IPS-15b (cell line): ENCODE measurements around the gene ARL4D.

ENCODE experiments used
- H3K27me3 ChIP-seq: one replicate; pipeline ENCODE4 v1.6.1; 2013; ENCODE audit warnings: low read length; ENCODE audit not compliant: control insufficient read depth, insufficient read depth
- H3K36me3 ChIP-seq: one replicate; pipeline ENCODE4 v1.6.1; 2013; ENCODE audit warnings: low read length; ENCODE audit not compliant: control insufficient read depth, insufficient read depth
- H3K4me1 ChIP-seq: one replicate; pipeline ENCODE4 v1.6.1; 2013; ENCODE audit warnings: mild to moderate bottlenecking, low read length; ENCODE audit not compliant: control insufficient read depth, insufficient read depth
- H3K4me3 ChIP-seq: one replicate; pipeline ENCODE4 v1.5.1; 2013; ENCODE audit warnings: low read depth, low read length
- H3K9ac ChIP-seq: one replicate; pipeline ENCODE4 v1.6.1; 2013; ENCODE audit warnings: low read depth, mild to moderate bottlenecking, low read length
- H3K9me3 ChIP-seq: one replicate; pipeline ENCODE4 v1.6.1; 2013; ENCODE audit warnings: mild to moderate bottlenecking, low read length; ENCODE audit not compliant: control insufficient read depth, insufficient read depth

ARL4D gene

DNA sequence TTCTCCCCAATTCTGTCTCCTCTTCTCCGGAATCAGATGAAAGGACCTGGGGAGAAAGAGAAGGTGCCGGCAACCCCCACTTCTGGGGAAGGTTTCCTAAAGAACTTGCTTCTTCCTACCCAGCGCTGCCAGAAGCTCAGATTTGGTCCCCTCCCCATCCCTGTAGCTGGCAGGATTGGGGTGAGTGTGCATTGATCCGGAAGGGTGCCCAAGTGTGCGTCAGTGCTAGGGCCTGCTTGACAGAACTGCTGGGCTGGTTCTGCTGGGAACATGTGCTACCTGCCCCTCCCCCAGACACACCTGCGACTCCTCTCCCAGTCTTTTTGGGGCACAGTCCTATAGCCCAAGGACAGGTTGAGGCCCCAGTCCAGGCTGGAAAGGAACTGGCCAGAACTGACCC is 3.3 kb downstream of the ARL4D start:
- H3K27me3 ChIP-seq = no peaks in the 10 kb centered on the region
- H3K36me3 ChIP-seq = peaks cover 5% of the 10 kb centered on the region
- H3K9me3 ChIP-seq = no peaks in the 10 kb centered on the region
- no peaks in the 10 kb centered on the region for H3K4me1 ChIP-seq
- H3K9ac ChIP-seq = no peak overlapping the region
- H3K4me3 ChIP-seq = no peak overlapping the region

DNA sequence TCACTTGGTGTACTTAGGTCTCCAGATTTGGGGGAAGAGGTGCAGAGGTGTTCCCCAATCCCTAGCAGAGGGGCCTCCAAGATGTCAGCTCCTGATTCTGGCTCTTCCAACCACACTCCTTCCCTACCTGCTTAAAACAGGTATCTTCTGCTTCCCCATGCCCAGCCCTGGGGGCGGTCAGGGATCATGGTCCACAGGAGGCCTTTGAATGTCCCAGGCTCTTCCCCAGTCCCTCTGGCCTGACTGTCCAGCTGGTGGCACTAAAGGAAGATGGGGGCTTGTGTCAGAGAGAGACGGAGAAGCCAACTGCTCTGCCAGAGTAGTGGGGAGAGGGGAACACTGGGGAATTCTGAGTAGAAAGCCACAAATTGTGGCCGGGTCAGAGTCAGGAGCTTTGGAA is 3.8 kb downstream of the ARL4D start:
- H3K36me3 ChIP-seq = peaks cover 5% of the 10 kb centered on the region
- no peaks in the 10 kb centered on the region for H3K27me3 ChIP-seq
- H3K9ac ChIP-seq = no peak overlapping the region
- H3K4me1 ChIP-seq = peaks cover 3% of the 10 kb centered on the region
- H3K9me3 ChIP-seq = no peaks in the 10 kb centered on the region
- H3K4me3 ChIP-seq = no peak overlapping the region

DNA sequence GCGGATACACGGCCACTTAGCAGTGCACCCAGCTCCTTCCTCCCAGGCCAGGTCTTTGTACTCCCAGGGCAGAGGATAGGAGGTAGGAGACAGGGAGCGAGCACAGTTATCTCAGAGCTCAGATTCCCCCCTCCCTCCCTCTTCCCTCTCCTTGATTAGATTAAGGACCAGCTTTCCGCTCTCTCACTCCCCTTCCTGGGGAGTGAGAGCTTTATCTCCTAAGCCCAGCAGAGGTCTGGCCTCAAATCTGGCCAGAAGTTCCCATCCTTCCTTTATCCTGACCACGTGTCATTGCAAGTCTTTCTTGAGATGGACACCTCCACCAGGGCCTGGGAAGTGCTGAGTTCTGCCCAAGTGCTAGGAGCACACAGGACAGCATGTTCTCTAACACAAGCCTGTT is 5.1 kb downstream of the ARL4D start:
- peaks cover 5% of the 10 kb centered on the region for H3K36me3 ChIP-seq
- no peak overlapping the region for H3K4me3 ChIP-seq
- no peaks in the 10 kb centered on the region for H3K27me3 ChIP-seq
- H3K9ac ChIP-seq = no peak overlapping the region
- no peaks in the 10 kb centered on the region for H3K9me3 ChIP-seq
- peaks cover 3% of the 10 kb centered on the region for H3K4me1 ChIP-seq

DNA sequence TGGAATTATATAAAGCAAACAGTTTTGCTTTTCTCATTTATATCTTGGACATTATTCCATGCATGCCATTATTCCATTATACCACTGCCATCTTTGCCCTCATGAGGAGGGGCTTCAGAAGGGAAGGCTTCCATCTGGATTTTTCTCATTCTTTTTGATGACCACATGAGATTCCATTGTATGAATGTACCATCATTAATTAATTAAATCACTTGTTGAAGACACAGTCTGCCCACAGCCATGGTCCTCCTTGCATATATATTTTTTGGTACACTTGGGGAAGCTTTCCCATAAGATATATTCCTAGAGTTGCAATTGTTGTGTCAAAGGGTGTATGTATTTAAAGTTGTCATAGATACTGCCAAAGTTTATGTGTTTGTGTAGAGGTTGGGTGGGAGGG is 7.1 kb downstream of the ARL4D start:
- Histone ChIP-seq H3K9ac (no peak overlapping the region), H3K36me3 (no peaks in the 10 kb centered on the region), H3K27me3 (no peaks in the 10 kb centered on the region), H3K4me1 (peaks cover 3% of the 10 kb centered on the region), H3K9me3 (no peaks in the 10 kb centered on the region), H3K4me3 (no peak overlapping the region)

DNA sequence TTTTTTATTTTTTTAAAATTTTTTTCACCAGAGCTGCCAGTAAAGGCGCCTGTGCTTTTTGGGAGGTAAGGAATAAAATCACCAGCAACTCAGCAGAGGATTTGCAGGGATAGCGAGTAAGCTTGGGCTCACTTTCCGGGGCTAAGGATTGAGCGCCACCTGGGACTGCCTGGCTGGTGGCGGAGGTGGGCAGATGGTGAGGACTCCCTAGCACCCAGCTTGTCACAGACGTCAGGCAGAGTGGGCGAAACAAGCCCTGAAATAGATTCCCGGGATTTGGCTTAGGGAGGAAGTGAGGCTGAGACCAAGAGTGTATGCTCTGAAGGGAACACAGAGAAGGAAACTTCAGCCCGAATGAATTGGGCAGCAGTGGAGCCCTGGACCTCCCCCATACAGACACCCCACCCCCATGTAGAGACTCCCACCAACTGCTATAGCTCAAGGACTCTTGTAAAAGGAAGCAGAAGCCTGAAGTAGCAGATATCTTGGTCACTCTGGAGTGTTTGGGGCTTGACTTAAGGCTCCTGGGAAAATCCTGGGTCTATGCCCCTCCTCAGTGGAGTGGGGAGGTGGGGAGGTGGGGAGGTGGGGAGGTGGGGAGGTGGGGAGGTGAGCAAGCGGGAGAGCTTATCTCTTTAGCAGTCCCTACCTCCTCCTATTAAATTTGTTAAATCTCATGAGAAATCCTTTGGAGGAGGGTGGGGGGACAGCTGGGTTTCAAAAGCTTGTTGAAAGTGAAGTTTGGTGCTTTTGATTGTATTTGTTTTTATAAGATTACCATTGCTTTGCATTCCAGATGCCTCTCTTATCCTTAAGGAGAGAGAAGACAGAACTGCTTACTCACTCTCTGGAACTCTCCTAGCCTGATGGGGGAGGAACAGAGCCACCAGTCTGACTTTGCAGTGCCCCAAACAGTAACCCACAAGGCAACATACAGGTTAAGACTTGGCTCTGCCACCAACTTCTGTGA is 8.2 kb downstream of the ARL4D start:
- Histone ChIP-seq H3K4me3 (no peak overlapping the region), H3K9ac (no peak overlapping the region), H3K36me3 (no peaks in the 10 kb centered on the region), H3K4me1 (peaks cover 5% of the 10 kb centered on the region), H3K9me3 (no peaks in the 10 kb centered on the region), H3K27me3 (no peaks in the 10 kb centered on the region)

DNA sequence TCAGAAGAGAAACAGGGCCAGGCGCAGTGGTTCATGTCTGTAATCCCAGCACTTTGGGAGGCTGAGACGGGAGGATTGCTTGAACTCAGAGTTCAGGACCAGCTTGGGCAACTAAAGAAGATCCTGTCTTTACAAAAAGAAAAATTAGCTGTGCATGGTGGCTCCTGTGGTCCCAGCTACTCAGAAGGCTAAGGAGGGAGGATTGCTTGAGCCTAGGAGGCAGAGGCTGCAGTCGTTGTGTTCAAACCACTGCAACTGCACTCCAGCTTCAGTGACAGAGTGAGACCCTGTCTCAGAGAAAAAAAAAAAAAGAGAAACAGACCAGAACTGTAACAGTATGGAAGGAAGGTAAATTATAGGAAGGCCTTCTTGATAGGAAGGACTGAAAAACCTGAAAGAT is 10.3 kb downstream of the ARL4D start:
- H3K27me3 ChIP-seq = no peaks in the 10 kb centered on the region
- no peaks in the 10 kb centered on the region for H3K36me3 ChIP-seq
- H3K4me3 ChIP-seq = no peak overlapping the region
- no peak overlapping the region for H3K9ac ChIP-seq
- no peaks in the 10 kb centered on the region for H3K9me3 ChIP-seq
- H3K4me1 ChIP-seq = peaks cover 6% of the 10 kb centered on the region

DNA sequence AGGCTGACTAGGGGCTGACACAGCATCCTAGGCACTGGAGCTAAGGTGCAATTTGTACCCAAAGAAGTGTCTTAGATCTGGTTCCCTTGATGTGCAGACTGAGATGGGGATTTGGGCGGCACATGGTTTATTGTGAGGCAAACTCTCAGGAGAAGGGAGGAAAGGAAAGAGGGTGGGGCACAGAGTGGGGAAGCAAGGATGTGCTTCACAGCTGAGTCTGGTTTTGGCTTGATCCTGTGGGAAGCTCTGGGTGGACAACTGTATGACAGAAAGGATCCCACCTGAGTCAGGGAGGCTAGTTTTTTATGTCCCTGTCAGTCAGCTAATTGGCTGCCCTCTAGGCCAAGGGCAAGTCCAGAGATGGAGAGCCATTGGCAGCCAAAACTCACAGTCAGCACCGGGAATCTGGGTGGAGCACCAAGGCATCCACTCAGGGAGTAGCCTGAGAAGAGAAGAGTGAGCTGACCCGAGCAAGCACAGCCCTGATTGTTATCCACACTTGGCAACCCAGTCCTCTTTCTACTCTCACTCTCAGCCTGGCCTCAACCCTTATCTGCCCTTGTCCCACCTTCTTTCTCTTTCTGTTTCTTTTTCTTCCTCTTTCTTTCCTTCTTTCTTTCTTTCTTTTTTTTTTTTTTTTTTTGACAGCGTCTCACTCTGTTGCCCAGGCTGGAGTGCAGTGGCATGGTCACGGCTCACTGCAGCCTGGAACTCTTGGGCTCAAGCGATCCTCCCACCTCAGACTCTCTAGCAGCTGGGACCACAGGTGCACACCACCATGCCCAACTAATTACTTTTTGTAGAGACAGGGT is 12.0 kb downstream of the ARL4D start:
- Histone ChIP-seq H3K36me3 (no peaks in the 10 kb centered on the region), H3K27me3 (no peaks in the 10 kb centered on the region), H3K9ac (no peak overlapping the region), H3K4me3 (no peak overlapping the region), H3K9me3 (no peaks in the 10 kb centered on the region), H3K4me1 (peaks cover 6% of the 10 kb centered on the region)

DNA sequence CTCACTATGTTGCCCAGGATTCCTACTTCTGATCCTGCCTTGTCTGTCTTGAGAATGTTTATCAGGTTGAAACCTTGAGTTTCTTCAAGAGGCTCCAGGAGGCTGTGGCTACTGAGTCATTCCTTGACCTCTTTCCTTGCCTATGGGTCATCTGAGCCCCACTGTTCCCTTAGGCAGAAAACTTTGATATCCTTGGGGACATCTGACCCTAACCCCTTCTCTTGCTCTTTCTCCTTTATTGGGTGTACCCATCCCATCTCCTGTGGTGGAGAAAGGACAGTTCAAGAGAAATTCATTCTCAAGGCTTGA is 12.5 kb downstream of the ARL4D start:
- Histone ChIP-seq H3K9ac (no peak overlapping the region), H3K27me3 (no peaks in the 10 kb centered on the region), H3K9me3 (no peaks in the 10 kb centered on the region), H3K4me3 (no peak overlapping the region), H3K36me3 (no peaks in the 10 kb centered on the region), H3K4me1 (peaks cover 6% of the 10 kb centered on the region)

DNA sequence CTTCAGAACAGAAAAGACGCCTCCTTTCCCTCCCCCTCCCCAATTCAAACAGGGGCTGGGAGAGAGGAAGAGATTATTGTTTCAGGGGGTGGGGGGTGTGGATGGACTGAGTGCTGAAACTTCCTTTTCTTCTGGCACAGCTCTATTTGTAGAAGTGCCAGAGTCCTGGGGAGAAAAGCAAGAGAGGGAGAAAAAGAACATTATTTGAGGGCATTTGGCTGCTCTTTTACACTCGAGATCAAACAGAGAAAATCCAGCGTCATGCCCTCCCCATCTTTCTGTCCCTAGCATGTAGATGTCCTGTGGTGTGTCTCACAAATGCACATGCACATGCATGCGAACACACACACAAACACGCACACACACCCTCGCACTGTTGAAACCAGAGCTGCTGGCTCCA is 13.0 kb downstream of the ARL4D start:
- peaks cover 6% of the 10 kb centered on the region for H3K4me1 ChIP-seq
- H3K9ac ChIP-seq = no peak overlapping the region
- H3K9me3 ChIP-seq = no peaks in the 10 kb centered on the region
- H3K4me3 ChIP-seq = no peak overlapping the region
- no peaks in the 10 kb centered on the region for H3K27me3 ChIP-seq
- no peaks in the 10 kb centered on the region for H3K36me3 ChIP-seq

DNA sequence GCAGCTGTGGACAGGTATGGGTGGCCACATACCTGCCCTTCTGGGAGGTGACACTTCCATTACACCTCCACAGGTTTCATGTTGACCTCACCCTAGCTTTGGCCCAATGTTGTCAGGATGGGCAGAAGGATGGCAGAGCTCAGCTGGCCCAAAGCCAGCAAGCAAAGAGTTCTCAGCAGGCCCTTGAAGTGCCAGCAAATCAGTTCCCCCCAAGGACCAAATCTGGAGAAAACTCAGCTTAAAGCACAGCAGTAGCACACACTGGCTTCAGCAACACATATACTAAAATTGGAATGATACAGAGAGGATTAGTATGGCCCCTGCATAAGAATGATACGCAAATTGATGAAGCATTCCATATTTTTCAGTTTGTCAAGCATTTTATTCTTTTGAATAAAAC is 13.4 kb downstream of the ARL4D start:
- H3K9ac ChIP-seq = no peak overlapping the region
- H3K9me3 ChIP-seq = no peaks in the 10 kb centered on the region
- no peak overlapping the region for H3K4me3 ChIP-seq
- no peaks in the 10 kb centered on the region for H3K27me3 ChIP-seq
- peaks cover 6% of the 10 kb centered on the region for H3K4me1 ChIP-seq
- no peaks in the 10 kb centered on the region for H3K36me3 ChIP-seq

DNA sequence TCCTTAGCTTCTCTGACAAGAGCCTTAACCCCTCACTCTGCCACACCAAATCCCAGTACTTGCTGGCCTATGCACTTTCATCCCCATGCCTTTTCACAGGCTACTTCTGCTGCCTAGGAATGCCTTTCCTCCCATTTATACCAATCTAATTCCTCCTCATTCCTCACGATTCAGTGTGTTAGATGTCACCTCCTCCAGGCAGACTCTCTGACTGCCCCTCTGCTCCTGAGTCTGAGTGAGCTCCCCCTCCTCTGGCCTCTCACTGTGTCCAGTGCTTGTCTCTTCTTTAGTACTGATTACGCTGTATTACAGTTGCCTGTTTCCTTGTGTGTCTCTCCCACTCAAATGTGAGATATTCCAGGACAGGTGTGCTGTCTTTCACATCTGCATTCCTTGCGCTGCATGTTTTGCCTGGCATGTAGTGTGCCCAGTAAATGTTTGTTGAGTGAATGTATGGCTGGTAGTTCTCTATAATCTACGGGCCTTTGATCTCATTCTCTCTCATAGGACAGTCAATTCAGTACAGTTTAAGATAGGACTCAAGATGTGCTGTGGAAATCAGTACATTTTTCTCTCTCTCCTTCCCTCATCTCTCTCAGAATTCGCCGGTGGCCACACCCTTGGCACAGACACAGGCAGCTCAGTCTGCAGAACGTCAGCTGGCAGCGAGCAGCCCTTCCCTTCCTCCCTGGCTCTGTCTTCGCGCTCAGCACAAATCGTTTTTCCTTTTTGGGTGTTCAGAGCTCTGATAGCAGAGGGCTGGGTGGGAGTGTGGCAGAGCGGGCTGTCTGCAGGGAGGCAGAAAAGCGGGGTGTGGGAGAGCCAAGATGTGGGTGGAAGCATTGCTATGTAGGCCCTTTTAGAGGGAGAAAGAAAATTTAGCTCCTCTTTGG is 18.5 kb downstream of the ARL4D start:
- Histone ChIP-seq H3K9me3 (no peaks in the 10 kb centered on the region), H3K9ac (no peak overlapping the region), H3K4me3 (no peak overlapping the region), H3K36me3 (no peaks in the 10 kb centered on the region), H3K27me3 (no peaks in the 10 kb centered on the region), H3K4me1 (peaks cover 3% of the 10 kb centered on the region)
